Liver (tissue), 9 donors: ENCODE measurements around the gene ANK3. TPM values are rescaled to one million over a fixed set of nuclear protein-coding genes. Genes with fewer than 3 reads are reported as not detected.

Source experiments
- DNase-seq: peaks from one replicate; pipeline ENCODE4 v3.0.0-alpha.2; 2017; ENCODE audit warnings: low spot score
- H3K27ac ChIP-seq, 2 donors: one replicate each; pipeline ENCODE4 v1.7.0; 2013; ENCODE audit warnings: inconsistent platforms in 2 of 2, low read length in 2 of 2, control low read depth in 1 of 2, low read depth in 1 of 2, mild to moderate bottlenecking in 1 of 2
- H3K27me3 ChIP-seq, 4 donors: one replicate each; pipeline versions ENCODE4 v1.6.1 to v1.7.0; 2013; ENCODE audit warnings: low read length in 3 of 4, inconsistent platforms in 1 of 4, mild to moderate bottlenecking in 1 of 4, moderate library complexity in 1 of 4; ENCODE audit not compliant: control insufficient read depth in 4 of 4, insufficient read depth in 4 of 4
- H3K36me3 ChIP-seq, 4 donors: one replicate each; pipeline versions ENCODE4 v1.6.1 to v1.7.0; 2013; ENCODE audit warnings: low read length in 3 of 4, mild to moderate bottlenecking in 3 of 4, low read depth in 1 of 4, moderate library complexity in 1 of 4; ENCODE audit not compliant: control insufficient read depth in 4 of 4, insufficient read depth in 3 of 4
- H3K4me1 ChIP-seq, 4 donors: one replicate each; pipeline versions ENCODE4 v1.6.1 to v1.7.0; 2013; ENCODE audit warnings: low read length in 3 of 4, mild to moderate bottlenecking in 3 of 4, moderate library complexity in 1 of 4; ENCODE audit not compliant: control insufficient read depth in 4 of 4, insufficient read depth in 4 of 4
- H3K4me3 ChIP-seq, 3 donors: one replicate each; pipeline versions ENCODE4 v1.6.1 to v1.7.0; 2013; ENCODE audit warnings: low read length in 3 of 3, control low read depth in 1 of 3, low read depth in 1 of 3, mild to moderate bottlenecking in 1 of 3
- H3K9ac ChIP-seq, 2 donors: one replicate each; pipeline ENCODE4 v1.7.0; 2013; ENCODE audit warnings: low read length in 2 of 2, mild to moderate bottlenecking in 2 of 2, moderate library complexity in 2 of 2, control low read depth in 1 of 2, low read depth in 1 of 2
- H3K9me3 ChIP-seq, 4 donors: one replicate each; pipeline versions ENCODE4 v1.6.1 to v1.7.0; 2013; ENCODE audit warnings: low read length in 3 of 4; ENCODE audit not compliant: control insufficient read depth in 4 of 4
- ATF3 ChIP-seq: IDR thresholded peaks from 2 replicates; pipeline ENCODE4 v1.6.1; 2016; ENCODE audit warnings: antibody characterized with exemption
- EGR1 ChIP-seq, 2 donors: IDR thresholded peaks; 2 replicates each; pipeline ENCODE4 v1.6.1; 2016 to 2018; ENCODE audit warnings: antibody characterized with exemption in 2 of 2, low read depth in 2 of 2
- NR2F2 ChIP-seq: IDR thresholded peaks from 2 replicates; pipeline ENCODE4 v1.6.1; 2016; ENCODE audit warnings: antibody characterized with exemption
- RAD21 ChIP-seq, 2 donors: IDR thresholded peaks; 2 replicates each; pipeline ENCODE4 v1.6.1; 2016; ENCODE audit warnings: antibody characterized with exemption in 2 of 2, mild to moderate bottlenecking in 2 of 2
- REST ChIP-seq: IDR thresholded peaks from 2 replicates; pipeline ENCODE4 v1.6.1; 2016; ENCODE audit warnings: antibody characterized with exemption, mild to moderate bottlenecking
- WGBS: extraction: QIAGEN DNeasy Blood & Tissue Kit; methylation state at CpG from one replicate; pipeline ENCODE4 v1.1.7; 2013; 5-methylcytosine and 5-hydroxymethylcytosine counted together
- polyA plus RNA-seq, 2 donors: library from polyadenylated mRNA; stranded (reverse) in 1 of 2; unstranded in 1 of 2; fragments of 200-250 nt in 1 of 2; fragments of >200 nt in 1 of 2; fragmentation: Nextera tagmentation in 1 of 2; extraction: Ambion mirVana in 1 of 2; gene quantifications; one replicate each; pipeline versions ENCODE4 v1.2.1 to v1.2.3, GENCODE V29; 2013 to 2015
- total RNA-seq, 2 donors: library from RNA; depleted of rRNA; stranded (reverse); fragments of >200 nt; gene quantifications; one replicate each; pipeline ENCODE4 v1.2.3, GENCODE V29; 2014
- TF ChIP-seq, protein P1 (sequence below): fragments of 150-350 bp; IDR thresholded peaks from 2 replicates; pipeline ENCODE4 v1.5.1; 2017; ENCODE audit warnings: improper control_type of control experiment, low read depth, low read length; ENCODE audit not compliant: missing input control
- TF ChIP-seq, protein P2 (sequence below): IDR thresholded peaks from 2 replicates; pipeline ENCODE4 v1.6.1; 2016; ENCODE audit warnings: antibody characterized with exemption
- donor health status: healthy.
- donor health status: healthy.
- donor health status: healthy.
- donor health status: healthy.
- donor health status: healthy.

The ANK3 gene
- total and polyA plus RNA-seq, 4 donors = 5.7 to 30.0 (median 9.7) TPM

- no peak overlapping the region for H3K27ac ChIP-seq
- H3K9me3 ChIP-seq = no peaks in the 10 kb centered on the region
- H3K4me1 ChIP-seq = no peaks in the 10 kb centered on the region
- no peak for TF ChIP-seq EGR1 (IDR thresholded peaks at IDR 0.05; ENCODE audit: low read depth in 2 of 2)
- TF ChIP-seq ATF3 = no peak
- no peak for TF ChIP-seq RAD21 (IDR thresholded peaks at IDR 0.05)
- no peak overlapping the region for H3K9ac ChIP-seq
- no peaks in the 10 kb centered on the region for H3K36me3 ChIP-seq
- DNase-seq = no peak
- 97% methylated on average over 3 of the region's 3 CpGs for WGBS
- H3K4me3 ChIP-seq = no peak overlapping the region
- H3K27me3 ChIP-seq = no peaks in the 10 kb centered on the region
Measured at GRCh38 chr10:60396766-60397165, 7.1 kb upstream of the ANK3 start.

- 94% methylated on average over 7 of the region's 7 CpGs for WGBS
Measured at GRCh38 chr10:60395711-60396110, 6.0 kb upstream of the ANK3 start.

GRCh38 chr10:60394446-60394845 is 4.8 kb upstream of the ANK3 start:
- no peaks in the 10 kb centered on the region for H3K36me3 ChIP-seq
- TF ChIP-seq, protein P1, sequence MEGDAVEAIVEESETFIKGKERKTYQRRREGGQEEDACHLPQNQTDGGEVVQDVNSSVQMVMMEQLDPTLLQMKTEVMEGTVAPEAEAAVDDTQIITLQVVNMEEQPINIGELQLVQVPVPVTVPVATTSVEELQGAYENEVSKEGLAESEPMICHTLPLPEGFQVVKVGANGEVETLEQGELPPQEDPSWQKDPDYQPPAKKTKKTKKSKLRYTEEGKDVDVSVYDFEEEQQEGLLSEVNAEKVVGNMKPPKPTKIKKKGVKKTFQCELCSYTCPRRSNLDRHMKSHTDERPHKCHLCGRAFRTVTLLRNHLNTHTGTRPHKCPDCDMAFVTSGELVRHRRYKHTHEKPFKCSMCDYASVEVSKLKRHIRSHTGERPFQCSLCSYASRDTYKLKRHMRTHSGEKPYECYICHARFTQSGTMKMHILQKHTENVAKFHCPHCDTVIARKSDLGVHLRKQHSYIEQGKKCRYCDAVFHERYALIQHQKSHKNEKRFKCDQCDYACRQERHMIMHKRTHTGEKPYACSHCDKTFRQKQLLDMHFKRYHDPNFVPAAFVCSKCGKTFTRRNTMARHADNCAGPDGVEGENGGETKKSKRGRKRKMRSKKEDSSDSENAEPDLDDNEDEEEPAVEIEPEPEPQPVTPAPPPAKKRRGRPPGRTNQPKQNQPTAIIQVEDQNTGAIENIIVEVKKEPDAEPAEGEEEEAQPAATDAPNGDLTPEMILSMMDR = no peak
- TF ChIP-seq, protein P2, sequence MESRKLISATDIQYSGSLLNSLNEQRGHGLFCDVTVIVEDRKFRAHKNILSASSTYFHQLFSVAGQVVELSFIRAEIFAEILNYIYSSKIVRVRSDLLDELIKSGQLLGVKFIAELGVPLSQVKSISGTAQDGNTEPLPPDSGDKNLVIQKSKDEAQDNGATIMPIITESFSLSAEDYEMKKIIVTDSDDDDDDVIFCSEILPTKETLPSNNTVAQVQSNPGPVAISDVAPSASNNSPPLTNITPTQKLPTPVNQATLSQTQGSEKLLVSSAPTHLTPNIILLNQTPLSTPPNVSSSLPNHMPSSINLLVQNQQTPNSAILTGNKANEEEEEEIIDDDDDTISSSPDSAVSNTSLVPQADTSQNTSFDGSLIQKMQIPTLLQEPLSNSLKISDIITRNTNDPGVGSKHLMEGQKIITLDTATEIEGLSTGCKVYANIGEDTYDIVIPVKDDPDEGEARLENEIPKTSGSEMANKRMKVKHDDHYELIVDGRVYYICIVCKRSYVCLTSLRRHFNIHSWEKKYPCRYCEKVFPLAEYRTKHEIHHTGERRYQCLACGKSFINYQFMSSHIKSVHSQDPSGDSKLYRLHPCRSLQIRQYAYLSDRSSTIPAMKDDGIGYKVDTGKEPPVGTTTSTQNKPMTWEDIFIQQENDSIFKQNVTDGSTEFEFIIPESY = no peak
- no peak for TF ChIP-seq ATF3
- H3K27ac ChIP-seq = no peak overlapping the region
- no peaks in the 10 kb centered on the region for H3K27me3 ChIP-seq
- no peak overlapping the region for H3K9ac ChIP-seq
- H3K4me1 ChIP-seq = no peaks in the 10 kb centered on the region
- no peak overlapping the region for H3K4me3 ChIP-seq
- H3K9me3 ChIP-seq = no peaks in the 10 kb centered on the region
- no peak for DNase-seq
- 87% methylated on average over 2 of the region's 2 CpGs for WGBS

More at GRCh38 chr10:60395711-60396110, 6.0 kb upstream of the ANK3 start:
- no peak for DNase-seq
- no peak overlapping the region for H3K9ac ChIP-seq
- no peak overlapping the region for H3K4me3 ChIP-seq
- no peaks in the 10 kb centered on the region for H3K9me3 ChIP-seq
- H3K27me3 ChIP-seq = no peaks in the 10 kb centered on the region
- H3K4me1 ChIP-seq = no peaks in the 10 kb centered on the region
- no peaks in the 10 kb centered on the region for H3K36me3 ChIP-seq
- no peak for TF ChIP-seq REST
- no peak for TF ChIP-seq EGR1 (IDR thresholded peaks at IDR 0.05; ENCODE audit: low read depth in 2 of 2)
- TF ChIP-seq NR2F2 = no peak
- H3K27ac ChIP-seq = no peak overlapping the region
